Measurements from ENCODE around the gene LDB3. TPM values are rescaled to one million over a fixed set of nuclear protein-coding genes. Genes with fewer than 3 reads are reported as not detected.

The LDB3 gene
- total RNA-seq, 1 experiment from 2014 or later: 0.20 TPM

DNA sequence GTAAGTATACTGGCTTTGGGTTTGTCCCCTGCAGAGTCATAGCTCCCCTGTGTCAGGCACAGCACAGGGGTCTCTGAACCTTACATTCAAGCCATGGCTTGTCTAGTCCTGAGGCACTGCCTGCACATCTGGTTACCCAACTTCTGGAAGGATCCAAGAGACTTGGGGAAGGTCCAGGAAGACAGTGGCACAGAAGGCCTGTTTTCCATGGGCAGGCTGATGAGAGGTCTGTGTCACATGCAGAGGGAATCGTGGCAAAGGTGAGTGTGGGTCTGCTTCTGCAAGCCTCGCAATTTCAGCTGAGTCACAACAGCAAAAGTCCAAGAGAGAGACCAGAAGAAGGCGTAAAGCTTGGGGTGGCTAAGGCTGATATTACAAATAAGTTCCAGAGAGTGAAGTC lies 59.7 kb downstream of the LDB3 start:
- ChIA-PET CTCF (no interaction called here), RAD21 (ENCODE audit: low non-redundant PET in 1 of 2, low total read pairs in 2 of 2, uncharacterized antibody in 2 of 2, unreplicated experiment in 2 of 2) (no interaction called here), POLR2A (no interaction called here)
- DNase-seq (ENCODE audit: low read depth, low spot score) (no peak), ATAC-seq (no peak)
- Histone ChIP-seq H3K9me2 (ENCODE audit: insufficient read depth) (no peaks in the 10 kb centered on the region), H4K20me1 (ENCODE audit: insufficient read depth) (no peaks in the 10 kb centered on the region), H3K4me1 (ENCODE audit: control insufficient read depth in 1 of 2, insufficient read depth in 2 of 2, low read length in 2 of 2) (no peaks in the 10 kb centered on the region), H3K27me3 (ENCODE audit: insufficient read depth, low read length) (no peaks in the 10 kb centered on the region), H3K27ac (ENCODE audit: low read depth, low read length) (no peak overlapping the region), H3K9ac (ENCODE audit: low read length) (no peak overlapping the region), H3K36me3 (ENCODE audit: control insufficient read depth in 1 of 2, insufficient read depth in 2 of 2, low read length in 2 of 2) (no peaks in the 10 kb centered on the region), H3K79me2 (ENCODE audit: insufficient read depth, low read length) (no peaks in the 10 kb centered on the region), H3K4me3 (replicated peaks in 1 of 2; ENCODE audit: low read depth in 1 of 2, low read length in 2 of 2) (no peak overlapping the region), H2AFZ (ENCODE audit: low read depth, low read length, poor library complexity, severe bottlenecking) (no peak overlapping the region), H3K4me2 (ENCODE audit: low read length) (no peak overlapping the region), H3K9me3 (ENCODE audit: control insufficient read depth in 1 of 2, insufficient read depth in 1 of 2, low read depth in 1 of 2, low read length in 2 of 2) (no peaks in the 10 kb centered on the region)
- no peak for TF ChIP-seq ELF1 (IDR thresholded peaks at IDR 0.05; ENCODE audit: borderline replicate concordance, low read depth)
- TF ChIP-seq EZH2 (IDR thresholded peaks at IDR 0.05): no peak
- no peak for TF ChIP-seq SIN3A (IDR thresholded peaks at IDR 0.05; ENCODE audit: low read depth)
- TF ChIP-seq, protein P1, sequence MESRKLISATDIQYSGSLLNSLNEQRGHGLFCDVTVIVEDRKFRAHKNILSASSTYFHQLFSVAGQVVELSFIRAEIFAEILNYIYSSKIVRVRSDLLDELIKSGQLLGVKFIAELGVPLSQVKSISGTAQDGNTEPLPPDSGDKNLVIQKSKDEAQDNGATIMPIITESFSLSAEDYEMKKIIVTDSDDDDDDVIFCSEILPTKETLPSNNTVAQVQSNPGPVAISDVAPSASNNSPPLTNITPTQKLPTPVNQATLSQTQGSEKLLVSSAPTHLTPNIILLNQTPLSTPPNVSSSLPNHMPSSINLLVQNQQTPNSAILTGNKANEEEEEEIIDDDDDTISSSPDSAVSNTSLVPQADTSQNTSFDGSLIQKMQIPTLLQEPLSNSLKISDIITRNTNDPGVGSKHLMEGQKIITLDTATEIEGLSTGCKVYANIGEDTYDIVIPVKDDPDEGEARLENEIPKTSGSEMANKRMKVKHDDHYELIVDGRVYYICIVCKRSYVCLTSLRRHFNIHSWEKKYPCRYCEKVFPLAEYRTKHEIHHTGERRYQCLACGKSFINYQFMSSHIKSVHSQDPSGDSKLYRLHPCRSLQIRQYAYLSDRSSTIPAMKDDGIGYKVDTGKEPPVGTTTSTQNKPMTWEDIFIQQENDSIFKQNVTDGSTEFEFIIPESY (IDR thresholded peaks at IDR 0.05; ENCODE audit: extremely low read depth, insufficient replicate concordance, low read length): no peak
- TF ChIP-seq YY1 (IDR thresholded peaks at IDR 0.05; ENCODE audit: extremely low read depth, insufficient replicate concordance, low read depth, low read length): no peak
- TF ChIP-seq EGR1 (IDR thresholded peaks at IDR 0.05; ENCODE audit: low read depth): no peak
- TF ChIP-seq CBX3 (IDR thresholded peaks at IDR 0.05; ENCODE audit: low read depth): no peak
- no peak for TF ChIP-seq SP1 (IDR thresholded peaks at IDR 0.05; ENCODE audit: low read depth)
- TF ChIP-seq ZNF274 (IDR thresholded peaks at IDR 0.05; ENCODE audit: low read depth, low read length): no peak
- no peak for TF ChIP-seq ZFX (IDR thresholded peaks at IDR 0.05)
- no peak for TF ChIP-seq CEBPB (IDR thresholded peaks at IDR 0.05; ENCODE audit: low read depth)
- intact Hi-C loops (cut with micrococcal nuclease): no loop called here
- BruUV-seq (replicated peaks): no TSS peak

All from HCT116 (cell line).